ENCODE results near the gene CLCN7.

DNA sequence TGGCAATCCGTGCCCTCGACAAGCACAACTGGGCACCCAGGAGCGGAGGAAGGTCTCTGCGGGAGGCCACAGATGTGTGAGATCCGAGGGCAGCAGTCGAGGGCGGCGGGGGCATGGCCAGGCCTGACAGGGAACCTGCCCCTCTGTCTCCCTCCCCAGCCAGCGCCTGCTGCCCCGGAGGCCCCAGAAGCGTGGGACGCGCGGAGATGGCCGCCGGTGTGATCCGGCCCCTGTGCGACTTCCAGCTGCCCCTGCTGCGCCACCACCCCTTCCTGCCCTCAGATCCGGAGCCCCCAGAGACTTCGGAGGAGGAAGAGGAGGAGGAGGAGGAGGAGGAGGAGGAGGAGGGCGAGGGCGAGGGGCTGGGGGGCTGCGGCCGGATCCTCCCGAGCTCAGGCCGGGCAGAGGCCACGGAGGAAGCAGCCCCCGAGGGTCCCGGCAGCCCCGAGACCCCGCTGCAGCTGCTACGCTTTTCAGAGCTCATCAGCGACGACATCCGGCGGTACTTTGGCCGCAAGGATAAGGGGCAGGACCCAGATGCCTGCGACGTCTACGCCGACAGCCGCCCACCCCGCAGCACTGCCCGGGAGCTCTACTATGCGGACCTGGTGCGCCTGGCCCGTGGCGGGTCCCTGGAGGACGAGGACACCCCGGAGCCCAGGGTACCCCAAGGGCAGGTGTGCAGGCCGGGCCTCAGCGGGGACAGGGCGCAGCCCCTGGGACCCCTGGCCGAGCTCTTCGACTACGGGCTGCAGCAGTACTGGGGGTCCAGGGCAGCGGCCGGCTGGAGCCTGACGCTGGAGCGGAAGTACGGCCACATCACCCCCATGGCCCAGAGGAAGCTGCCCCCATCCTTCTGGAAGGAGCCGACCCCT, 42.2 kb downstream of the CLCN7 start:
- TF ChIP-seq JUN (IDR thresholded peaks at IDR 0.05; ENCODE audit: borderline replicate concordance, insufficient read depth, insufficient read length, low read depth) (no peak), EZH2 (IDR thresholded peaks at IDR 0.05; ENCODE audit: borderline replicate concordance, low read depth, low read length, severe bottlenecking) (no peak), POLR2A (IDR thresholded peaks at IDR 0.05; ENCODE audit: low read depth, low read length) (no peak), POLR2AphosphoS5 (IDR thresholded peaks at IDR 0.05; ENCODE audit: insufficient read depth, low read depth, low read length) (no peak), GATA2 (IDR thresholded peaks at IDR 0.05; ENCODE audit: insufficient read depth, insufficient read length, low read depth, low read length) (no peak)
- TF ChIP-seq, protein P1, sequence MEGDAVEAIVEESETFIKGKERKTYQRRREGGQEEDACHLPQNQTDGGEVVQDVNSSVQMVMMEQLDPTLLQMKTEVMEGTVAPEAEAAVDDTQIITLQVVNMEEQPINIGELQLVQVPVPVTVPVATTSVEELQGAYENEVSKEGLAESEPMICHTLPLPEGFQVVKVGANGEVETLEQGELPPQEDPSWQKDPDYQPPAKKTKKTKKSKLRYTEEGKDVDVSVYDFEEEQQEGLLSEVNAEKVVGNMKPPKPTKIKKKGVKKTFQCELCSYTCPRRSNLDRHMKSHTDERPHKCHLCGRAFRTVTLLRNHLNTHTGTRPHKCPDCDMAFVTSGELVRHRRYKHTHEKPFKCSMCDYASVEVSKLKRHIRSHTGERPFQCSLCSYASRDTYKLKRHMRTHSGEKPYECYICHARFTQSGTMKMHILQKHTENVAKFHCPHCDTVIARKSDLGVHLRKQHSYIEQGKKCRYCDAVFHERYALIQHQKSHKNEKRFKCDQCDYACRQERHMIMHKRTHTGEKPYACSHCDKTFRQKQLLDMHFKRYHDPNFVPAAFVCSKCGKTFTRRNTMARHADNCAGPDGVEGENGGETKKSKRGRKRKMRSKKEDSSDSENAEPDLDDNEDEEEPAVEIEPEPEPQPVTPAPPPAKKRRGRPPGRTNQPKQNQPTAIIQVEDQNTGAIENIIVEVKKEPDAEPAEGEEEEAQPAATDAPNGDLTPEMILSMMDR (IDR thresholded peaks at IDR 0.05; ENCODE audit: extremely low read depth in 1 of 2, insufficient read depth in 1 of 2, low read depth in 1 of 2, low read length in 2 of 2): no peak
- TF ChIP-seq, protein P2, sequence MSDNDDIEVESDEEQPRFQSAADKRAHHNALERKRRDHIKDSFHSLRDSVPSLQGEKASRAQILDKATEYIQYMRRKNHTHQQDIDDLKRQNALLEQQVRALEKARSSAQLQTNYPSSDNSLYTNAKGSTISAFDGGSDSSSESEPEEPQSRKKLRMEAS (IDR thresholded peaks at IDR 0.05; ENCODE audit: insufficient read depth, insufficient read length): no peak
